Measurements from ENCODE around the gene CLDN22. TPM values are rescaled to one million over a fixed set of nuclear protein-coding genes. Genes with fewer than 3 reads are reported as not detected.

The CLDN22 gene
- total and polyA plus RNA-seq, 10 of the 15 experiments (the other 5 are each of a cell fraction or from before 2014, with no cell fraction given): not detected

DNA sequence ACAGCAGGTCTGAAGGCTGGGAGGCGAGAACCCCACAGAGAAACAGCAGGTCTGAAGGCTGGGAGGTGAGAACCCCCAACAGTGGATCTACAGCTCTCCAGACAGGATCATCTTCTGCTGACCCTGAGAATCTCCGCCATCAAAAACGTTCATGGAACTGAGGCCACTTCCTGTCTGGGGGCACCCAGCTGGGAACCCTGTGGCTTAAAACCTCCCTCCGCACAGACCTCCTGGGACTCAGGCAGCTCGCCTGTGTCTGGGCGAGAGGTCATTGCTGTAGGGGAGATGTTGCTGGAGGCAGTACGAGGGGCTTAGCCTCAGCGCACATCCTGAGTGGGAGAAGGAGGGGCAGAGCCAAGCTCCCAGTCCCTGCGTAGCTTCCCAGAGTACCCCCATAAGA is 17.3 kb upstream of the CLDN22 start:
- no peak overlapping the region for H3K9ac ChIP-seq (ENCODE audit: control insufficient read depth, insufficient read depth, low read length)
- BruUV-seq (replicated peaks): no TSS peak
- H3K27me3 ChIP-seq (replicated peaks in 1 of 2; ENCODE audit: control insufficient read depth in 2 of 2, insufficient read depth in 2 of 2, low read length in 1 of 2): no peaks in the 10 kb centered on the region
- WGBS (ENCODE audit: insufficient coverage, insufficient replicate concordance, low lambda C conversion rate, missing lambda C conversion rate): 34% methylated on average over 9 of the region's 9 CpGs
- H3K79me2 ChIP-seq (ENCODE audit: control insufficient read depth, insufficient read depth, low read length): no peaks in the 10 kb centered on the region
- ChIA-PET POLR2A (no interaction called here), SMC1A (ENCODE audit: uncharacterized antibody, unreplicated experiment) (no interaction called here), RAD21 (ENCODE audit: unreplicated experiment) (no interaction called here), CTCF (no interaction called here)
- ATAC-seq: no peak
- no peak for FAIRE-seq
- no peak overlapping the region for H3K4me3 ChIP-seq
- H3K36me3 ChIP-seq (ENCODE audit: control insufficient read depth in 2 of 2, insufficient read depth in 2 of 2, low read length in 1 of 2): no peaks in the 10 kb centered on the region
- H3K9me3 ChIP-seq (replicated peaks; ENCODE audit: control insufficient read depth, insufficient read depth, low read length): no peaks in the 10 kb centered on the region
- no peak overlapping the region for H3K27ac ChIP-seq (ENCODE audit: control insufficient read depth, insufficient read depth)
- DNase-seq (ENCODE audit: low read depth, low spot score): no peak
- intact Hi-C loops (cut with micrococcal nuclease; ENCODE audit: unreplicated experiment): no loop called here
- H2AFZ ChIP-seq (ENCODE audit: control insufficient read depth, low read depth, low read length): no peak overlapping the region
- in situ Hi-C loops (cut with MboI): no loop called here
- no peak overlapping the region for H3K4me2 ChIP-seq (ENCODE audit: control insufficient read depth, insufficient read depth)
- no peaks in the 10 kb centered on the region for H4K20me1 ChIP-seq (ENCODE audit: control insufficient read depth, insufficient read depth)
- H3K4me1 ChIP-seq (ENCODE audit: control insufficient read depth, insufficient read depth, low read length): no peaks in the 10 kb centered on the region
- TF ChIP-seq ZNF24 (IDR thresholded peaks at IDR 0.05): no peak
- no peak for TF ChIP-seq RB1 (IDR thresholded peaks at IDR 0.05; ENCODE audit: borderline replicate concordance)
- TF ChIP-seq, protein P1, sequence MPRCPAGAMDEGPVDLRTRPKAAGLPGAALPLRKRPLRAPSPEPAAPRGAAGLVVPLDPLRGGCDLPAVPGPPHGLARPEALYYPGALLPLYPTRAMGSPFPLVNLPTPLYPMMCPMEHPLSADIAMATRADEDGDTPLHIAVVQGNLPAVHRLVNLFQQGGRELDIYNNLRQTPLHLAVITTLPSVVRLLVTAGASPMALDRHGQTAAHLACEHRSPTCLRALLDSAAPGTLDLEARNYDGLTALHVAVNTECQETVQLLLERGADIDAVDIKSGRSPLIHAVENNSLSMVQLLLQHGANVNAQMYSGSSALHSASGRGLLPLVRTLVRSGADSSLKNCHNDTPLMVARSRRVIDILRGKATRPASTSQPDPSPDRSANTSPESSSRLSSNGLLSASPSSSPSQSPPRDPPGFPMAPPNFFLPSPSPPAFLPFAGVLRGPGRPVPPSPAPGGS (IDR thresholded peaks at IDR 0.05; ENCODE audit: borderline replicate concordance, insufficient read depth, low read depth, low read length, poor library complexity, severe bottlenecking): no peak
- TF ChIP-seq KLF5 (IDR thresholded peaks at IDR 0.05; ENCODE audit: partially characterized antibody): no peak
- TF ChIP-seq, protein P2, sequence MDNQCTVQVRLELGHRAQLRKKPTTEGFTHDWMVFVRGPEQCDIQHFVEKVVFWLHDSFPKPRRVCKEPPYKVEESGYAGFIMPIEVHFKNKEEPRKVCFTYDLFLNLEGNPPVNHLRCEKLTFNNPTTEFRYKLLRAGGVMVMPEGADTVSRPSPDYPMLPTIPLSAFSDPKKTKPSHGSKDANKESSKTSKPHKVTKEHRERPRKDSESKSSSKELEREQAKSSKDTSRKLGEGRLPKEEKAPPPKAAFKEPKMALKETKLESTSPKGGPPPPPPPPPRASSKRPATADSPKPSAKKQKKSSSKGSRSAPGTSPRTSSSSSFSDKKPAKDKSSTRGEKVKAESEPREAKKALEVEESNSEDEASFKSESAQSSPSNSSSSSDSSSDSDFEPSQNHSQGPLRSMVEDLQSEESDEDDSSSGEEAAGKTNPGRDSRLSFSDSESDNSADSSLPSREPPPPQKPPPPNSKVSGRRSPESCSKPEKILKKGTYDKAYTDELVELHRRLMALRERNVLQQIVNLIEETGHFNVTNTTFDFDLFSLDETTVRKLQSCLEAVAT (IDR thresholded peaks at IDR 0.05): no peak
- TF ChIP-seq KDM1A (IDR thresholded peaks at IDR 0.05; ENCODE audit: borderline replicate concordance): no peak
- no peak for TF ChIP-seq SREBF1 (IDR thresholded peaks at IDR 0.05; ENCODE audit: low read length)
- no peak for TF ChIP-seq ZNF274 (IDR thresholded peaks at IDR 0.05; ENCODE audit: insufficient read depth, insufficient read length)
- TF ChIP-seq GATAD2B (conservative IDR thresholded peaks at IDR 0.05; ENCODE audit: low read depth): no peak
- TF ChIP-seq, protein P3, sequence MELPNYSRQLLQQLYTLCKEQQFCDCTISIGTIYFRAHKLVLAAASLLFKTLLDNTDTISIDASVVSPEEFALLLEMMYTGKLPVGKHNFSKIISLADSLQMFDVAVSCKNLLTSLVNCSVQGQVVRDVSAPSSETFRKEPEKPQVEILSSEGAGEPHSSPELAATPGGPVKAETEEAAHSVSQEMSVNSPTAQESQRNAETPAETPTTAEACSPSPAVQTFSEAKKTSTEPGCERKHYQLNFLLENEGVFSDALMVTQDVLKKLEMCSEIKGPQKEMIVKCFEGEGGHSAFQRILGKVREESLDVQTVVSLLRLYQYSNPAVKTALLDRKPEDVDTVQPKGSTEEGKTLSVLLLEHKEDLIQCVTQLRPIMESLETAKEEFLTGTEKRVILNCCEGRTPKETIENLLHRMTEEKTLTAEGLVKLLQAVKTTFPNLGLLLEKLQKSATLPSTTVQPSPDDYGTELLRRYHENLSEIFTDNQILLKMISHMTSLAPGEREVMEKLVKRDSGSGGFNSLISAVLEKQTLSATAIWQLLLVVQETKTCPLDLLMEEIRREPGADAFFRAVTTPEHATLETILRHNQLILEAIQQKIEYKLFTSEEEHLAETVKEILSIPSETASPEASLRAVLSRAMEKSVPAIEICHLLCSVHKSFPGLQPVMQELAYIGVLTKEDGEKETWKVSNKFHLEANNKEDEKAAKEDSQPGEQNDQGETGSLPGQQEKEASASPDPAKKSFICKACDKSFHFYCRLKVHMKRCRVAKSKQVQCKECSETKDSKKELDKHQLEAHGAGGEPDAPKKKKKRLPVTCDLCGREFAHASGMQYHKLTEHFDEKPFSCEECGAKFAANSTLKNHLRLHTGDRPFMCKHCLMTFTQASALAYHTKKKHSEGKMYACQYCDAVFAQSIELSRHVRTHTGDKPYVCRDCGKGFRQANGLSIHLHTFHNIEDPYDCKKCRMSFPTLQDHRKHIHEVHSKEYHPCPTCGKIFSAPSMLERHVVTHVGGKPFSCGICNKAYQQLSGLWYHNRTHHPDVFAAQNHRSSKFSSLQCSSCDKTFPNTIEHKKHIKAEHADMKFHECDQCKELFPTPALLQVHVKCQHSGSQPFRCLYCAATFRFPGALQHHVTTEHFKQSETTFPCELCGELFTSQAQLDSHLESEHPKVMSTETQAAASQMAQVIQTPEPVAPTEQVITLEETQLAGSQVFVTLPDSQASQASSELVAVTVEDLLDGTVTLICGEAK (IDR thresholded peaks at IDR 0.05; ENCODE audit: borderline replicate concordance): no peak
- no peak for TF ChIP-seq NFIC (IDR thresholded peaks at IDR 0.05; ENCODE audit: low read depth, low read length)
- TF ChIP-seq ZNF217 (IDR thresholded peaks at IDR 0.05): no peak
- TF ChIP-seq, protein P4, sequence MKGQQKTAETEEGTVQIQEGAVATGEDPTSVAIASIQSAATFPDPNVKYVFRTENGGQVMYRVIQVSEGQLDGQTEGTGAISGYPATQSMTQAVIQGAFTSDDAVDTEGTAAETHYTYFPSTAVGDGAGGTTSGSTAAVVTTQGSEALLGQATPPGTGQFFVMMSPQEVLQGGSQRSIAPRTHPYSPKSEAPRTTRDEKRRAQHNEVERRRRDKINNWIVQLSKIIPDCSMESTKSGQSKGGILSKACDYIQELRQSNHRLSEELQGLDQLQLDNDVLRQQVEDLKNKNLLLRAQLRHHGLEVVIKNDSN (IDR thresholded peaks at IDR 0.05; ENCODE audit: borderline replicate concordance, extremely low read length, insufficient read depth, low read depth, low read length): no peak
- no peak for TF ChIP-seq ZBED1 (IDR thresholded peaks at IDR 0.05; ENCODE audit: borderline replicate concordance)
- no peak for TF ChIP-seq RCOR1 (conservative IDR thresholded peaks at IDR 0.05; ENCODE audit: low read depth, low read length)

Data from GM12878 (cell line).